Hepatocyte (in vitro differentiated cells): ENCODE data around the gene HERC3. TPM values are rescaled to one million over a fixed set of nuclear protein-coding genes. Genes with fewer than 3 reads are reported as not detected.

ENCODE experiments used
- DNase-seq: peaks from one replicate; pipeline ENCODE4 v3.0.0-alpha.2; 2016; ENCODE audit warnings: low spot score
- H2AFZ ChIP-seq: fragments of 200-600 bp; sonication (generic); 2 replicates; pipeline ENCODE4 v1.6.0; 2016; ENCODE audit warnings: antibody characterized with exemption, mild to moderate bottlenecking
- H3K27ac ChIP-seq: fragments of 200-600 bp; sonication (generic); 2 replicates; pipeline ENCODE4 v1.5.1; 2016; ENCODE audit warnings: mild to moderate bottlenecking
- H3K27me3 ChIP-seq: fragments of 200-600 bp; sonication (generic); 2 replicates; pipeline ENCODE4 v1.6.1; 2016
- H3K36me3 ChIP-seq: fragments of 200-600 bp; sonication (generic); replicated peaks from 2 replicates; pipeline ENCODE4 v1.5.1; 2016; ENCODE audit warnings: low read depth; ENCODE audit not compliant: insufficient read depth
- H3K4me1 ChIP-seq: fragments of 200-600 bp; sonication (generic); 2 replicates; pipeline ENCODE4 v1.5.1; 2016; ENCODE audit warnings: mild to moderate bottlenecking, moderate library complexity; ENCODE audit not compliant: insufficient read depth
- H3K4me2 ChIP-seq: fragments of 200-600 bp; sonication (generic); 2 replicates; pipeline ENCODE4 v1.6.0; 2016
- H3K4me3 ChIP-seq: fragments of 200-600 bp; sonication (generic); 2 replicates; pipeline ENCODE4 v1.5.1; 2016; ENCODE audit warnings: mild to moderate bottlenecking
- H3K79me2 ChIP-seq: fragments of 200-600 bp; sonication (generic); 2 replicates; pipeline ENCODE4 v1.6.0; 2017; ENCODE audit warnings: mild to moderate bottlenecking
- H3K9me2 ChIP-seq: fragments of 200-600 bp; sonication (generic); replicated peaks from 2 replicates; pipeline ENCODE4 v1.6.0; 2017; ENCODE audit warnings: mild to moderate bottlenecking; ENCODE audit not compliant: insufficient read depth
- H3K9me3 ChIP-seq: fragments of 200-600 bp; sonication (generic); 2 replicates; pipeline ENCODE4 v1.5.1; 2016; ENCODE audit warnings: low read depth, mild to moderate bottlenecking
- H4K20me1 ChIP-seq: fragments of 200-600 bp; sonication (generic); 2 replicates; pipeline ENCODE4 v1.6.0; 2016; ENCODE audit warnings: mild to moderate bottlenecking; ENCODE audit not compliant: insufficient read depth, poor library complexity, severe bottlenecking
- CTCF ChIP-seq: fragments of 200-600 bp; sonication (generic); IDR thresholded peaks from 2 replicates; pipeline ENCODE4 v1.5.1; 2016; ENCODE audit warnings: antibody characterized with exemption, mild to moderate bottlenecking; ENCODE audit not compliant: poor library complexity
- EZH2 ChIP-seq: fragments of 200-600 bp; sonication (generic); IDR thresholded peaks from 2 replicates; pipeline ENCODE4 v1.6.1; 2016; ENCODE audit warnings: antibody characterized with exemption, mild to moderate bottlenecking, borderline replicate concordance
- EZH2phosphoT487 ChIP-seq: fragments of 200-600 bp; sonication (generic); IDR thresholded peaks from one replicate; pipeline ENCODE4 v1.6.1; 2018; ENCODE audit warnings: antibody characterized with exemption, mild to moderate bottlenecking, low read depth, moderate library complexity; ENCODE audit not compliant: unreplicated experiment, severe bottlenecking
- WGBS: methylation state at CpG from one replicate; pipeline ENCODE4 v1.1.6; 2016; ENCODE audit warnings: low lambda C conversion rate; ENCODE audit errors: missing lambda C conversion rate; 5-methylcytosine and 5-hydroxymethylcytosine counted together
- polyA plus RNA-seq: library from polyadenylated mRNA; unstranded; fragments of >200 nt; fragmentation: Nextera tagmentation; extraction: Ambion mirVana; gene quantifications from 2 replicates; pipeline ENCODE4 v1.2.1, GENCODE V29; 2016
- total RNA-seq: library from RNA; depleted of rRNA; stranded (reverse); fragments of >200 nt; gene quantifications from 2 replicates; pipeline ENCODE4 v1.2.3, GENCODE V29; 2014

The HERC3 gene
- total and polyA plus RNA-seq, 2 experiments from 2014 or later: 8.6 to 13.2 TPM

- H2AFZ ChIP-seq: no peak overlapping the region
- no peaks in the 10 kb centered on the region for H3K9me2 ChIP-seq
- H3K4me3 ChIP-seq: no peak overlapping the region
- peak overlapping the region; percentile 50 for H3K27ac ChIP-seq
- H3K36me3 ChIP-seq: no peaks in the 10 kb centered on the region
- H3K79me2 ChIP-seq: no peaks in the 10 kb centered on the region
- DNase-seq: peak; percentile 79
- H3K4me2 ChIP-seq: peak overlapping the region; percentile 55
- H4K20me1 ChIP-seq: no peaks in the 10 kb centered on the region
- H3K4me1 ChIP-seq: peaks cover 21% of the 10 kb centered on the region
- TF ChIP-seq CTCF (peak; percentile 69), EZH2phosphoT487 (no peak)
- 49% methylated on average over 4 of the region's 4 CpGs for WGBS
- H3K9me3 ChIP-seq: no peaks in the 10 kb centered on the region
- H3K27me3 ChIP-seq: no peaks in the 10 kb centered on the region
Measured at GRCh38 chr4:88659055-88659889, 67.0 kb downstream of the HERC3 start.

GRCh38 chr4:88659890-88660208, 67.6 kb downstream of the HERC3 start:
- Histone ChIP-seq H3K79me2 (no peaks in the 10 kb centered on the region), H3K27me3 (no peaks in the 10 kb centered on the region), H3K4me2 (peak overlapping the region; percentile 44), H3K36me3 (no peaks in the 10 kb centered on the region), H2AFZ (no peak overlapping the region), H3K27ac (peak overlapping the region; percentile 23), H3K4me1 (peaks cover 21% of the 10 kb centered on the region), H4K20me1 (no peaks in the 10 kb centered on the region), H3K9me3 (no peaks in the 10 kb centered on the region), H3K9me2 (no peaks in the 10 kb centered on the region), H3K4me3 (no peak overlapping the region)
- TF ChIP-seq EZH2 (no peak), CTCF (no peak), EZH2phosphoT487 (no peak)
- peak; percentile 8 for DNase-seq

GRCh38 chr4:88660446-88661294, 68.4 kb downstream of the HERC3 start:
- H3K9me2 ChIP-seq: no peaks in the 10 kb centered on the region
- peaks cover 21% of the 10 kb centered on the region for H3K4me1 ChIP-seq
- no peak for DNase-seq
- peak overlapping the region; percentile 23 for H3K27ac ChIP-seq
- no peaks in the 10 kb centered on the region for H3K79me2 ChIP-seq
- H3K36me3 ChIP-seq: no peaks in the 10 kb centered on the region
- no peak overlapping the region for H2AFZ ChIP-seq
- TF ChIP-seq CTCF (no peak), EZH2 (no peak), EZH2phosphoT487 (no peak)
- no peak overlapping the region for H3K4me2 ChIP-seq
- no peak overlapping the region for H3K4me3 ChIP-seq
- no peaks in the 10 kb centered on the region for H3K9me3 ChIP-seq
- H4K20me1 ChIP-seq: no peaks in the 10 kb centered on the region
- 67% methylated on average over 7 of the region's 7 CpGs for WGBS
- no peaks in the 10 kb centered on the region for H3K27me3 ChIP-seq
